ENCODE measurements around the gene ABCC11. TPM values are rescaled to one million over a fixed set of nuclear protein-coding genes. Genes with fewer than 3 reads are reported as not detected.

Gene ABCC11
- total and polyA plus RNA-seq, 2 of the 13 experiments (the other 11 are each of a cell fraction or from before 2014, with no cell fraction given) = 1.0 to 1.4 TPM

DNA sequence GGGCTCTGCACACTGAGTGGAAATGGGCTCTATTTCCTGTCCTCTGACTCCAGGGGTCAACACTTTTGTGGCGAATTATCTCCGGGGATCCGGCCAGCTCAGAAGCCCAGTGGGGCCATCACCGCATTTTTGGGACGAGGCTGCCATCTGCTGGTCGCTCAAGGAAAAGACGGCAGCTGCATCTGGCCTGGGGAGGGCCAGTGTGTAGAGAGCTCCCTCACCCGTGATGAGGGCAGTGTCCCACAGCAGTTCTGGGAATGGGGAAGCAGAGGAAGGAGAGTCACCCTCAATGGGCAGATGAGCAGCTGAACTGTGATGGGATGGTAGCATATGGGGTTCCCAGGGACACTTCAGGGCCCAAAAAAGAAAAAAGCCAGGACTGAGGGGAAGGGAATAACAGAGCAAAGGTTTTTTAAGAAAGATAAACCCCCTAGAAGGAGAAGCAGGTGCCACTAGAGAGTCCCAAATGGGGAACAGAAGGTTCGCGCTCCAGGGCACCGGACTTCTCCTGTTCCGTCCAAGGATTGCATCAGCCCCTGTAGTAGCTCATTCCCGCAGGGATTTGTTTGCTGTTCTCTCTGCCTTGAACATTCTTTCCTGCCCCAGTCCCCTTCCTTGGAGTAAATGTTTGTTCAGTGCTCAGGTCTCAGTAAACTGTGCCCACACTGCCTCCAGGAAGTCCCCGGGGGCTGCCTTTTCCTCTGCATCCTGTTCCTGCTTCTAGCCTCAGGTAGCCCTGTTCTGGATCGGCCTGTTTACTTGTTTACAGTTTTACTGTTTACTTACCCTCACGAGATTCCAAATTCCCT is 82.2 kb downstream of the ABCC11 start (continued):
- TF ChIP-seq ZBTB33 (CRISPR knock-in tag; IDR thresholded peaks at IDR 0.05) (peak; percentile 41; the same call in 1 of the 2 replicates), CC2D1A (CRISPR knock-in tag; IDR thresholded peaks at IDR 0.05) (no peak), NFKBIZ (CRISPR knock-in tag; IDR thresholded peaks at IDR 0.05) (0 out of 2 replicates have a peak, but pooled peaks have one; percentile 69), NR2F6 (IDR thresholded peaks at IDR 0.05) (no peak), NR2F6 (CRISPR knock-in tag; IDR thresholded peaks at IDR 0.05) (peak; percentile 55), KDM6A (CRISPR knock-in tag; IDR thresholded peaks at IDR 0.05; ENCODE audit: low read depth) (peak; percentile 80), SRSF1 (optimal IDR thresholded peaks at IDR 0.05; ENCODE audit: low read depth, low read length) (peak; percentile 94), IRX3 (CRISPR knock-in tag; IDR thresholded peaks at IDR 0.05; ENCODE audit: borderline replicate concordance, low read depth) (peak; percentile 76; the same call in 1 of the 2 replicates), ZNF550 (CRISPR knock-in tag; IDR thresholded peaks at IDR 0.05; ENCODE audit: borderline replicate concordance) (no peak), ZNF720 (CRISPR knock-in tag; IDR thresholded peaks at IDR 0.05) (no peak), CBX2 (IDR thresholded peaks at IDR 0.05; ENCODE audit: low read depth, low read length) (no peak), CBX2 (CRISPR knock-in tag; IDR thresholded peaks at IDR 0.05; ENCODE audit: low read depth) (no peak), ELK4 (CRISPR knock-in tag; IDR thresholded peaks at IDR 0.05; ENCODE audit: borderline replicate concordance) (no peak), ZNF260 (CRISPR knock-in tag; IDR thresholded peaks at IDR 0.05; ENCODE audit: borderline replicate concordance, low read depth) (no peak), SNAPC5 (CRISPR knock-in tag; IDR thresholded peaks at IDR 0.05; ENCODE audit: borderline replicate concordance) (no peak), SOX13 (IDR thresholded peaks at IDR 0.05) (no peak), SOX13 (CRISPR knock-in tag; conservative IDR thresholded peaks at IDR 0.05 in 1 of 2, IDR thresholded peaks at IDR 0.05 in 1 of 2) (peak in 1 of 2 experiments; percentile 74; a peak in 1 of 4 replicates), MAFF (IDR thresholded peaks at IDR 0.05; ENCODE audit: low read depth, low read length) (no peak), RARG (CRISPR knock-in tag; IDR thresholded peaks at IDR 0.05; ENCODE audit: low read depth) (0 out of 2 replicates have a peak, but pooled peaks have one; percentile 68), KDM1A (CRISPR knock-in tag; IDR thresholded peaks at IDR 0.05) (peak; percentile 97), ZNF576 (CRISPR knock-in tag; IDR thresholded peaks at IDR 0.05) (no peak), SPEN (CRISPR knock-in tag; IDR thresholded peaks at IDR 0.05; ENCODE audit: low read depth) (no peak), HCFC1 (IDR thresholded peaks at IDR 0.05; ENCODE audit: low read depth, low read length) (no peak), FIP1L1 (IDR thresholded peaks at IDR 0.05; ENCODE audit: borderline replicate concordance, insufficient read depth, low read depth, low read length) (no peak)
- TF ChIP-seq, protein P1, sequence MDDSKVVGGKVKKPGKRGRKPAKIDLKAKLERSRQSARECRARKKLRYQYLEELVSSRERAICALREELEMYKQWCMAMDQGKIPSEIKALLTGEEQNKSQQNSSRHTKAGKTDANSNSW (CRISPR knock-in tag; IDR thresholded peaks at IDR 0.05; ENCODE audit: borderline replicate concordance) = no peak
- TF ChIP-seq, protein P2, sequence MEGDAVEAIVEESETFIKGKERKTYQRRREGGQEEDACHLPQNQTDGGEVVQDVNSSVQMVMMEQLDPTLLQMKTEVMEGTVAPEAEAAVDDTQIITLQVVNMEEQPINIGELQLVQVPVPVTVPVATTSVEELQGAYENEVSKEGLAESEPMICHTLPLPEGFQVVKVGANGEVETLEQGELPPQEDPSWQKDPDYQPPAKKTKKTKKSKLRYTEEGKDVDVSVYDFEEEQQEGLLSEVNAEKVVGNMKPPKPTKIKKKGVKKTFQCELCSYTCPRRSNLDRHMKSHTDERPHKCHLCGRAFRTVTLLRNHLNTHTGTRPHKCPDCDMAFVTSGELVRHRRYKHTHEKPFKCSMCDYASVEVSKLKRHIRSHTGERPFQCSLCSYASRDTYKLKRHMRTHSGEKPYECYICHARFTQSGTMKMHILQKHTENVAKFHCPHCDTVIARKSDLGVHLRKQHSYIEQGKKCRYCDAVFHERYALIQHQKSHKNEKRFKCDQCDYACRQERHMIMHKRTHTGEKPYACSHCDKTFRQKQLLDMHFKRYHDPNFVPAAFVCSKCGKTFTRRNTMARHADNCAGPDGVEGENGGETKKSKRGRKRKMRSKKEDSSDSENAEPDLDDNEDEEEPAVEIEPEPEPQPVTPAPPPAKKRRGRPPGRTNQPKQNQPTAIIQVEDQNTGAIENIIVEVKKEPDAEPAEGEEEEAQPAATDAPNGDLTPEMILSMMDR (CRISPR knock-in tag; IDR thresholded peaks at IDR 0.05) = peak; percentile 99

Data from HepG2 (cell line).